Type B pancreatic cell (in vitro differentiated cells): ENCODE data around the gene SLC16A10. TPM values are rescaled to one million over a fixed set of nuclear protein-coding genes. Genes with fewer than 3 reads are reported as not detected.

ENCODE experiments used
- DNase-seq: peaks from one replicate; pipeline ENCODE4 v3.0.0; 2021; ENCODE audit warnings: mixed read lengths; ENCODE audit not compliant: unreplicated experiment; ENCODE audit errors: extremely low spot score
- H3K27ac Mint-ChIP-seq: 2 replicates; pipeline ENCODE4 v1.8.0; 2021; ENCODE audit warnings: mild to moderate bottlenecking, mixed read lengths
- H3K27me3 Mint-ChIP-seq: 2 replicates; pipeline ENCODE4 v1.8.0; 2021; ENCODE audit warnings: mixed read lengths
- H3K36me3 Mint-ChIP-seq: 2 replicates; pipeline ENCODE4 v1.8.0; 2021; ENCODE audit warnings: mixed read lengths
- H3K4me1 Mint-ChIP-seq: one replicate; pipeline ENCODE4 v1.8.0; 2021; ENCODE audit warnings: mixed read lengths; ENCODE audit not compliant: unreplicated experiment
- H3K4me3 Mint-ChIP-seq: 2 replicates; pipeline ENCODE4 v1.8.0; 2021; ENCODE audit warnings: mild to moderate bottlenecking, mixed read lengths
- H3K9me3 Mint-ChIP-seq: 2 replicates; pipeline ENCODE4 v1.8.0; 2021; ENCODE audit warnings: mixed read lengths
- CTCF ChIP-seq: fragments of 200-600 bp; sonication (generic); conservative IDR thresholded peaks from 2 replicates; pipeline ENCODE4 v1.5.0; 2021; ENCODE audit warnings: antibody characterized with exemption, mild to moderate bottlenecking
- total RNA-seq: library from RNA; stranded (reverse); gene quantifications from 2 replicates; pipeline ENCODE4 v1.2.1, GENCODE V29; 2021; ENCODE audit warnings: low replicate concordance

The SLC16A10 gene
- total RNA-seq, 1 donor from 2014 or later, result 16.9 TPM

GRCh38 chr6:111147440-111147839 lies 60.1 kb downstream of the SLC16A10 start:
- Mint-ChIP-seq H3K27me3 (no peaks in the 10 kb centered on the region), H3K4me1 (no peaks in the 10 kb centered on the region), H3K27ac (no peak overlapping the region), H3K4me3 (no peak overlapping the region), H3K36me3 (peaks cover under 1% of the 10 kb centered on the region), H3K9me3 (no peaks in the 10 kb centered on the region)
- TF ChIP-seq CTCF, result no peak
- no peak for DNase-seq

- no peak overlapping the region for H3K27ac Mint-ChIP-seq
Measured at GRCh38 chr6:111148110-111148509, 60.8 kb downstream of the SLC16A10 start.

GRCh38 chr6:111150577-111150976 lies 63.3 kb downstream of the SLC16A10 start:
- Mint-ChIP-seq H3K9me3 (no peaks in the 10 kb centered on the region), H3K36me3 (peaks cover 4% of the 10 kb centered on the region), H3K27ac (no peak overlapping the region), H3K4me3 (no peak overlapping the region), H3K4me1 (no peaks in the 10 kb centered on the region), H3K27me3 (no peaks in the 10 kb centered on the region)
- TF ChIP-seq CTCF, result no peak
- DNase-seq, result no peak

More at GRCh38 chr6:111148110-111148509, 60.8 kb downstream of the SLC16A10 start:
- H3K9me3 Mint-ChIP-seq, result no peaks in the 10 kb centered on the region
- H3K27me3 Mint-ChIP-seq, result no peaks in the 10 kb centered on the region
- DNase-seq, result no peak
- H3K36me3 Mint-ChIP-seq, result peaks cover 4% of the 10 kb centered on the region
- TF ChIP-seq CTCF, result no peak
- H3K4me3 Mint-ChIP-seq, result no peak overlapping the region
- H3K4me1 Mint-ChIP-seq, result no peaks in the 10 kb centered on the region

GRCh38 chr6:111154981-111155380 lies 67.7 kb downstream of the SLC16A10 start:
- Mint-ChIP-seq H3K36me3 (peaks cover 7% of the 10 kb centered on the region), H3K27me3 (no peaks in the 10 kb centered on the region), H3K4me3 (no peak overlapping the region), H3K27ac (no peak overlapping the region), H3K4me1 (no peaks in the 10 kb centered on the region), H3K9me3 (no peaks in the 10 kb centered on the region)
- no peak for TF ChIP-seq CTCF
- DNase-seq, result no peak

- no peak for DNase-seq
Measured at GRCh38 chr6:111157412-111157811, 70.1 kb downstream of the SLC16A10 start.

More at GRCh38 chr6:111157412-111157811, 70.1 kb downstream of the SLC16A10 start:
- TF ChIP-seq CTCF, result no peak
- H3K4me1 Mint-ChIP-seq, result no peaks in the 10 kb centered on the region
- no peaks in the 10 kb centered on the region for H3K9me3 Mint-ChIP-seq
- peaks cover 10% of the 10 kb centered on the region for H3K36me3 Mint-ChIP-seq
- no peak overlapping the region for H3K4me3 Mint-ChIP-seq
- H3K27me3 Mint-ChIP-seq, result no peaks in the 10 kb centered on the region
- no peak overlapping the region for H3K27ac Mint-ChIP-seq
